ENCODE data around the gene MC1R.
"Not testable (repeated sequence)": the region's sequence is repeated elsewhere in the genome, so short reads cannot be mapped to it uniquely, and the experiment has no call there.

GRCh38 chr16:89879123-89879522 is 39.5 kb upstream of the MC1R start:
- TF ChIP-seq, protein P1, sequence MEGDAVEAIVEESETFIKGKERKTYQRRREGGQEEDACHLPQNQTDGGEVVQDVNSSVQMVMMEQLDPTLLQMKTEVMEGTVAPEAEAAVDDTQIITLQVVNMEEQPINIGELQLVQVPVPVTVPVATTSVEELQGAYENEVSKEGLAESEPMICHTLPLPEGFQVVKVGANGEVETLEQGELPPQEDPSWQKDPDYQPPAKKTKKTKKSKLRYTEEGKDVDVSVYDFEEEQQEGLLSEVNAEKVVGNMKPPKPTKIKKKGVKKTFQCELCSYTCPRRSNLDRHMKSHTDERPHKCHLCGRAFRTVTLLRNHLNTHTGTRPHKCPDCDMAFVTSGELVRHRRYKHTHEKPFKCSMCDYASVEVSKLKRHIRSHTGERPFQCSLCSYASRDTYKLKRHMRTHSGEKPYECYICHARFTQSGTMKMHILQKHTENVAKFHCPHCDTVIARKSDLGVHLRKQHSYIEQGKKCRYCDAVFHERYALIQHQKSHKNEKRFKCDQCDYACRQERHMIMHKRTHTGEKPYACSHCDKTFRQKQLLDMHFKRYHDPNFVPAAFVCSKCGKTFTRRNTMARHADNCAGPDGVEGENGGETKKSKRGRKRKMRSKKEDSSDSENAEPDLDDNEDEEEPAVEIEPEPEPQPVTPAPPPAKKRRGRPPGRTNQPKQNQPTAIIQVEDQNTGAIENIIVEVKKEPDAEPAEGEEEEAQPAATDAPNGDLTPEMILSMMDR (IDR thresholded peaks at IDR 0.05): not testable (repeated sequence)
- TF ChIP-seq POLR2A (IDR thresholded peaks at IDR 0.05): not testable (repeated sequence)

Data from right lobe of liver (tissue), 4 donors.